ENCODE results near the gene NDUFS6. TPM values are rescaled to one million over a fixed set of nuclear protein-coding genes. Genes with fewer than 3 reads are reported as not detected.

NDUFS6 gene
- total and polyA plus RNA-seq, 7 experiments from 2014 or later, result 14.2 to 61.7 (median 17.5) TPM

DNA sequence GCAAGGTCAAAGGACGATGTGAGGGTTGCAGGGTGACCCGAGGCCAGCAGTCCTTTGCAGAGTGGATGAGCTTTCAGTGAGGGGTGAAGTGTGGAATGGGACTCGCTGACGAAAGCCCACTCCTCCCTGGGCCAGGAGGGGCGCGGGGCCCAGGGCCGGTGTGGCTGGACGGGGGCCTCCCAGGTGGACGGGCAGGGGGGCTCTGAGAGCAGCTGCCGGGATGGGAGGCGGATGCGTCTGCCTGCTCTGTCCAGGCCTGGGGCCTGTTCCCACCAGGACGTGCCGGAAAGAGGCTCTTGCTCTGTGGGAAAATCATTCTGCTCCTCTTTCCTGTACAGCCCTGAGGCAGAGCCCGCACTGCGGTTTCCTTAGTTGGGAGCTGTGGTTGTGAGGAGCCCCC lies 57.2 kb downstream of the NDUFS6 start:
- no peak for DNase-seq
- Mint-ChIP-seq H3K9me3 (peaks cover 0 to 1% (median 0%) of the 10 kb centered on the region in 11 donors), H3K27ac (no peak overlapping the region), H3K4me3 (no peak overlapping the region), H3K27me3 (peaks cover 9 to 28% (median 16%) of the 10 kb centered on the region in 5 donors), H3K4me1 (peaks cover 0 to 7% (median 0%) of the 10 kb centered on the region in 7 donors), H3K36me3 (peaks cover 0 to 7% (median 0%) of the 10 kb centered on the region in 5 donors)
- Histone ChIP-seq H3K27ac (ENCODE audit: low read depth, low read length) (no peak overlapping the region), H3K36me3 (ENCODE audit: control insufficient read depth in 2 of 3, insufficient read depth in 3 of 3, low read length in 3 of 3) (no peaks in the 10 kb centered on the region), H3K9me3 (ENCODE audit: control insufficient read depth in 2 of 3, low read length in 3 of 3) (no peaks in the 10 kb centered on the region), H3K27me3 (ENCODE audit: control insufficient read depth in 2 of 2, insufficient read depth in 2 of 2, low read length in 2 of 2) (no peaks in the 10 kb centered on the region), H3K4me3 (ENCODE audit: low read length) (no peak overlapping the region), H3K4me1 (ENCODE audit: control insufficient read depth in 2 of 2, insufficient read depth in 2 of 2, low read length in 2 of 2) (no peaks in the 10 kb centered on the region)
- intact Hi-C loops (cut with micrococcal nuclease), result no loop called here
- ChIA-PET CTCF (no interaction called here), POLR2A (no interaction called here)
- no peak for ATAC-seq

DNA sequence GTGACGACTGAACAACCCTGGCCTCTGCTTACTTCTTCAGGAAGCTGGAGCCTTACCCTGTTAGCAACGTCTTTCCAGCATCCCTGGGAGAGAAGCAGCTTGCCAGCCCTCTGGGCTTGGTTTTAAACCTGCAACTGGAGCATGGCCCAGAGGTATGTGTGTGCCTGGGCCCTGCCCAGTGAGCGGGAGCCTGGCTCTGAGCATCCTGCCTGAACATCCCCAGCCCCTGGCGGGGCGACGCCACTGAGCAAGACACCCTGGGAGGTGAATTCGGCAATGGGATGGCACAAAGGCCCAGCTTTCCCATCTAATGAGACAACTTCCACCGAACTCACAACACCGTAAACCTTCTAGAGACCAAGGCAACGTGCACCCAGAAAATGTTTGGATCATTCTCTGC lies 57.9 kb downstream of the NDUFS6 start:
- Histone ChIP-seq H3K27ac (ENCODE audit: low read depth, low read length) (no peak overlapping the region), H3K4me1 (ENCODE audit: control insufficient read depth in 2 of 2, insufficient read depth in 2 of 2, low read length in 2 of 2) (no peaks in the 10 kb centered on the region), H3K27me3 (ENCODE audit: control insufficient read depth in 2 of 2, insufficient read depth in 2 of 2, low read length in 2 of 2) (no peaks in the 10 kb centered on the region), H3K4me3 (ENCODE audit: low read length) (no peak overlapping the region), H3K36me3 (ENCODE audit: control insufficient read depth in 2 of 3, insufficient read depth in 3 of 3, low read length in 3 of 3) (no peaks in the 10 kb centered on the region), H3K9me3 (ENCODE audit: control insufficient read depth in 2 of 3, low read length in 3 of 3) (no peaks in the 10 kb centered on the region)
- H3K4me3 Mint-ChIP-seq, result no peak overlapping the region
- H3K9me3 Mint-ChIP-seq, result no peaks in the 10 kb centered on the region
- CTCF ChIA-PET, result no interaction called here
- peaks cover 2 to 23% (median 11%) of the 10 kb centered on the region in 5 donors for H3K27me3 Mint-ChIP-seq
- H3K36me3 Mint-ChIP-seq, result peaks cover 0 to under 1% (median 0%) of the 10 kb centered on the region in 5 donors
- no peak overlapping the region for H3K27ac Mint-ChIP-seq
- no peak for ATAC-seq
- POLR2A ChIA-PET, result no interaction called here
- intact Hi-C loops (cut with micrococcal nuclease), result no loop called here
- DNase-seq, result no peak
- H3K4me1 Mint-ChIP-seq, result peaks cover 0 to under 1% (median 0%) of the 10 kb centered on the region in 7 donors

DNA sequence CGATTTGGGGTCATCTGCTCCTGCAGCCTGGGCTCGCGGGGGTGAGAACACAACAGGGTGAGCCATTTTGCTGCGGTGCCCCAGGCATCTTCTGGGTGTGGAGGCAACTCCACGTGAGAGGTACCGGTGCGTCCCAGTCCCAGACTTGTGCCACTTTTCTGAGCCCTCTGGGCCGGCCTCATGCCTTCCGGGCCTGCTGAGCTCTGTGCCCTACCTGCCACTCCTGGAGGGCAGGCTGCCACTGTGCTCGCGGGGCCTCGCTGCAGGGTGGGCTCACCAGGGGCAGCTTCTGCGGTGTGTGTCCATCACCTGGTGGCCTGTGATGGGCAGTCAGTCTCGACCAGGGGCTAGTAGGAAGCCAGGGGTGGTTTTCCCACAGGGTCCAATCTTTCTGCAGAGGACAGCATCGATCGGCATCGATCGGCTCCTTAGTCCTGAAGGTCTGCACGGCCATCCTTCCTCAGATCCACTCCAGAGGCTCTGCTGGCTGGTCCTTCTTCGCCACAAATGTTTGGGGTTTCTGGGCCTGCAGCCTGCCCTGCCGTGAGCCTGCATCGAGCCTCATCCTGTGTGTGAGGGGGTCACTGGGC lies 58.9 kb downstream of the NDUFS6 start:
- no peaks in the 10 kb centered on the region for H3K4me1 ChIP-seq (ENCODE audit: control insufficient read depth in 2 of 2, insufficient read depth in 2 of 2, low read length in 2 of 2)
- H3K36me3 ChIP-seq (ENCODE audit: control insufficient read depth in 2 of 3, insufficient read depth in 3 of 3, low read length in 3 of 3), result no peaks in the 10 kb centered on the region
- no peak overlapping the region for H3K4me3 ChIP-seq (ENCODE audit: low read length)
- H3K27ac ChIP-seq (ENCODE audit: low read depth, low read length), result no peak overlapping the region
- no peak for DNase-seq
- Mint-ChIP-seq H3K9me3 (no peaks in the 10 kb centered on the region), H3K4me3 (no peak overlapping the region), H3K36me3 (no peaks in the 10 kb centered on the region), H3K27ac (no peak overlapping the region), H3K4me1 (no peaks in the 10 kb centered on the region), H3K27me3 (peaks cover 2 to 23% (median 11%) of the 10 kb centered on the region in 5 donors)
- intact Hi-C loops (cut with micrococcal nuclease), result no loop called here
- no peaks in the 10 kb centered on the region for H3K9me3 ChIP-seq (ENCODE audit: control insufficient read depth in 2 of 3, low read length in 3 of 3)
- ChIA-PET CTCF (no interaction called here), POLR2A (interaction anchor here (0.6 kb wide), 1 partner anchor 236 kb away, joined by 4 read pairs; no protein-coding TSS in a partner anchor)
- no peaks in the 10 kb centered on the region for H3K27me3 ChIP-seq (ENCODE audit: control insufficient read depth in 2 of 2, insufficient read depth in 2 of 2, low read length in 2 of 2)
- no peak for ATAC-seq

DNA sequence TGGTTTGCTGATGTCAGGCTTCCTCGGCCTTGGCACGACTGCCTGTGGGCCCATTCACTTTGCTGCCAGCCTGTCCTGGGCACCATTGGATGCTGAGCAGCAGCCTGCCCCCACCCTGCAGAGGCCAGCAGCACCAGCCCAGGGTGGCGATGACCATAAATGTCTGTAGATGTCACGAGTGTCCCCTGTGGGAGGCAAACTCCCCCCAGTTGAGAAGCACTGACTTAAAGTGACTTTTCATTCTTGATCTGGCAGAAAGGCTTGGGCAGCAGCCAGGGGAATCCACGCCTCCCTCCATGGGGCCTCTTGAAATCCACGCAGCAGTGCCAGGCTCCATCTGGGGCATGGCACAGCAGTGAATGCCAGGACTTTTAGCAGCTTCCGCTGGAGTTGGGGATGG lies 59.7 kb downstream of the NDUFS6 start:
- no peaks in the 10 kb centered on the region for H3K4me1 Mint-ChIP-seq
- H3K27ac Mint-ChIP-seq, result no peak overlapping the region
- no peaks in the 10 kb centered on the region for H3K27me3 ChIP-seq (ENCODE audit: control insufficient read depth in 2 of 2, insufficient read depth in 2 of 2, low read length in 2 of 2)
- intact Hi-C loops (cut with micrococcal nuclease), result no loop called here
- ATAC-seq, result no peak
- no peak overlapping the region for H3K4me3 Mint-ChIP-seq
- H3K36me3 ChIP-seq (ENCODE audit: control insufficient read depth in 2 of 3, insufficient read depth in 3 of 3, low read length in 3 of 3), result no peaks in the 10 kb centered on the region
- no peak overlapping the region for H3K4me3 ChIP-seq (ENCODE audit: low read length)
- CTCF ChIA-PET, result interaction anchor here (0.6 kb wide), 1 partner anchor 584 kb away, joined by 3 read pairs; no protein-coding TSS in a partner anchor
- POLR2A ChIA-PET, result no interaction called here
- no peak for DNase-seq
- H3K4me1 ChIP-seq (ENCODE audit: control insufficient read depth in 2 of 2, insufficient read depth in 2 of 2, low read length in 2 of 2), result no peaks in the 10 kb centered on the region
- H3K9me3 ChIP-seq (ENCODE audit: control insufficient read depth in 2 of 3, low read length in 3 of 3), result no peaks in the 10 kb centered on the region
- no peak overlapping the region for H3K27ac ChIP-seq (ENCODE audit: low read depth, low read length)
- peaks cover 2 to 22% (median 9%) of the 10 kb centered on the region in 5 donors for H3K27me3 Mint-ChIP-seq
- H3K9me3 Mint-ChIP-seq, result no peaks in the 10 kb centered on the region
- H3K36me3 Mint-ChIP-seq, result no peaks in the 10 kb centered on the region

DNA sequence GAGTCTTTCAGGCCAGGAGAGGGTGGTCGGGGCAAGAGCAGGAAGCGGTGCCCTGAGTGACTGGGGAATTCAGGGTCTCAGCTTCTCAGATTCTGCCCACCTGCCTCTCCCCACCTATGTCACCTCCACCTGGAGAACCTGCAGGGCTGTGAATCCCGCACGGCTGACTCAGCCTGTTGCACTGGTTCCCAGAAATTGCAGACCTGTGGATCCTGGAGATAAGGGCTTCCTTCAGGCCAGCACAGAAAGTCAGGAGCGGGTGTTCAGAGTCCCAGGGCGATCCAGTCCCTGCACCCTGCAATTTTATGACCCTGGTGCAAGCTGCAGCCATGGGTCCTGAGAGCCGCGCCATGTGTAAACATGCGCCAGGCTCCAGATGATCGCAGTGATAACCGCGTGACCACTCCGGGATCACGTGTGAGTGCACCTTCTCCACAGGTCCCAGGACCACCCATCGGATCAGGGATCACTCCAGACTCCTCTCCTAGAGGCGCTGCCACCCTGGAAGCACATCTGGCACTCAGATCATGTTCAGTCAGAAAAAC lies 63.8 kb downstream of the NDUFS6 start:
- CTCF ChIA-PET, result no interaction called here
- no peaks in the 10 kb centered on the region for H3K36me3 ChIP-seq (ENCODE audit: control insufficient read depth in 2 of 3, insufficient read depth in 3 of 3, low read length in 3 of 3)
- H3K4me1 ChIP-seq (ENCODE audit: control insufficient read depth in 2 of 2, insufficient read depth in 2 of 2, low read length in 2 of 2), result no peaks in the 10 kb centered on the region
- DNase-seq (no peak), ATAC-seq (no peak)
- no peaks in the 10 kb centered on the region for H3K9me3 Mint-ChIP-seq
- no peak overlapping the region for H3K4me3 ChIP-seq (ENCODE audit: low read length)
- no peaks in the 10 kb centered on the region for H3K4me1 Mint-ChIP-seq
- no peak overlapping the region for H3K27ac ChIP-seq (ENCODE audit: low read depth, low read length)
- H3K9me3 ChIP-seq (ENCODE audit: control insufficient read depth in 2 of 3, low read length in 3 of 3), result no peaks in the 10 kb centered on the region
- intact Hi-C loops (cut with micrococcal nuclease), result no loop called here
- H3K27me3 Mint-ChIP-seq, result peaks cover 0 to 40% (median 9%) of the 10 kb centered on the region in 5 donors
- no peaks in the 10 kb centered on the region for H3K36me3 Mint-ChIP-seq
- H3K4me3 Mint-ChIP-seq, result no peak overlapping the region
- POLR2A ChIA-PET, result no interaction called here
- H3K27me3 ChIP-seq (ENCODE audit: control insufficient read depth in 2 of 2, insufficient read depth in 2 of 2, low read length in 2 of 2), result no peaks in the 10 kb centered on the region
- H3K27ac Mint-ChIP-seq, result no peak overlapping the region

DNA sequence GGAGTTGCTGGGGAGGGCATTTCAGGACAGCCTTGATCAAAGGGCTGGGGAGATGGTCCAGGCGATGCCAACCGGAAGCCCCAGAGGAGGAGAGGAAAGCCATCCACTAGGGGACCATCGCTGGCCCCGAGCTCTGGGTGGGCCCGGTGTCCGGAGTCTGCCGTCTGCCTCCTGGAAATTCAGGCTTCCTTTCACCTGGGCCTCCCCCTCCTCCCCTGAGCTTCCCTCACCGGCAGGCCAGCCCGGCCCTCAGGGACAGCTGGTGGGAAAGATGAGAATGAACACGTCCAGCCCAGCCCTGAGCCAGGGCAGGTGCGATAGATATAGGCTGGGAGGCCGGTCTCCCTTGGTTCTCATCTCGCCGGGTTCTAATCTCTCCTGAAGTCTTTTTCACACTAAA lies 64.3 kb downstream of the NDUFS6 start:
- Histone ChIP-seq H3K36me3 (ENCODE audit: control insufficient read depth in 2 of 3, insufficient read depth in 3 of 3, low read length in 3 of 3) (no peaks in the 10 kb centered on the region), H3K4me1 (ENCODE audit: control insufficient read depth in 2 of 2, insufficient read depth in 2 of 2, low read length in 2 of 2) (no peaks in the 10 kb centered on the region), H3K27me3 (ENCODE audit: control insufficient read depth in 2 of 2, insufficient read depth in 2 of 2, low read length in 2 of 2) (no peaks in the 10 kb centered on the region), H3K4me3 (ENCODE audit: low read length) (no peak overlapping the region), H3K27ac (ENCODE audit: low read depth, low read length) (no peak overlapping the region), H3K9me3 (ENCODE audit: control insufficient read depth in 2 of 3, low read length in 3 of 3) (no peaks in the 10 kb centered on the region)
- H3K4me1 Mint-ChIP-seq, result no peaks in the 10 kb centered on the region
- peaks cover 0 to 40% (median 9%) of the 10 kb centered on the region in 5 donors for H3K27me3 Mint-ChIP-seq
- H3K27ac Mint-ChIP-seq, result no peak overlapping the region
- DNase-seq (no peak), ATAC-seq (no peak)
- intact Hi-C loops (cut with micrococcal nuclease), result no loop called here
- no peak overlapping the region for H3K4me3 Mint-ChIP-seq
- ChIA-PET POLR2A (interaction anchor here (0.6 kb wide), 1 partner anchor 610 kb away, joined by 3 read pairs; no protein-coding TSS in a partner anchor), CTCF (no interaction called here)
- no peaks in the 10 kb centered on the region for H3K36me3 Mint-ChIP-seq
- no peaks in the 10 kb centered on the region for H3K9me3 Mint-ChIP-seq

Measured in naive thymus-derived CD4-positive, alpha-beta T cell (primary cell).